ENCODE measurements around the gene LEFTY1.
A peak's percentile ranks its signal among the peaks of the same experiment; 100 is the strongest.
"Not testable (repeated sequence)": the region's sequence is repeated elsewhere in the genome, so short reads cannot be mapped to it uniquely, and the experiment has no call there.

Gene LEFTY1

GRCh38 chr1:225889743-225890142, 797 bp upstream of the LEFTY1 start:
- DNase-seq (ENCODE audit: low read depth in 2 of 3, low spot score in 1 of 3) = no peak

- DNase-seq (ENCODE audit: low read depth in 2 of 3, low spot score in 1 of 3) = no peak
Observed at GRCh38 chr1:225888289-225888897, 553 bp downstream of the LEFTY1 start.

- DNase-seq (ENCODE audit: low read depth in 2 of 3, low spot score in 1 of 3) = not testable (repeated sequence)
Observed at GRCh38 chr1:225887554-225888288, 1.2 kb downstream of the LEFTY1 start.

GRCh38 chr1:225887030-225887314, 2.0 kb downstream of the LEFTY1 start:
- DNase-seq (ENCODE audit: low read depth in 2 of 3, low spot score in 1 of 3) = no peak

GRCh38 chr1:225886159-225887029, 2.6 kb downstream of the LEFTY1 start:
- DNase-seq (ENCODE audit: low read depth in 2 of 3, low spot score in 1 of 3) = no peak

GRCh38 chr1:225885336-225885735, 3.6 kb downstream of the LEFTY1 start:
- no peak for DNase-seq (ENCODE audit: low read depth in 2 of 3, low spot score in 1 of 3)

- no peak for DNase-seq (ENCODE audit: low read depth in 2 of 3, low spot score in 1 of 3)
Observed at GRCh38 chr1:225883616-225884265, 5.2 kb downstream of the LEFTY1 start.

GRCh38 chr1:225882694-225883615, 6.0 kb downstream of the LEFTY1 start:
- DNase-seq (ENCODE audit: low read depth in 2 of 3, low spot score in 1 of 3) = peak in 1 of 3 donors; percentile 31

- DNase-seq (ENCODE audit: low read depth in 2 of 3, low spot score in 1 of 3) = peak; percentile 74 to 80 (median 75)
Observed at GRCh38 chr1:225881959-225882693, 6.8 kb downstream of the LEFTY1 start, which contains the start of gene TMEM63A. Gene TMEM63A, minus strand, starts transcription at chr1:225882380. Its CDS starts 4,800 bp downstream, at chr1:225877580.

- peak in 2 of 3 donors; percentile 21 to 36 for DNase-seq (ENCODE audit: low read depth in 2 of 3, low spot score in 1 of 3)
Observed at GRCh38 chr1:225881081-225881958, 7.6 kb downstream of the LEFTY1 start.

- no peak for DNase-seq (ENCODE audit: low read depth in 2 of 3, low spot score in 1 of 3)
Observed at GRCh38 chr1:225880636-225881035, 8.3 kb downstream of the LEFTY1 start.

GRCh38 chr1:225880222-225880588, 8.7 kb downstream of the LEFTY1 start:
- DNase-seq (ENCODE audit: low read depth in 2 of 3, low spot score in 1 of 3) = no peak

GRCh38 chr1:225879521-225880221, 9.3 kb downstream of the LEFTY1 start:
- DNase-seq (ENCODE audit: low read depth in 2 of 3, low spot score in 1 of 3) = no peak

- no peak for DNase-seq (ENCODE audit: low read depth in 2 of 3, low spot score in 1 of 3)
Observed at GRCh38 chr1:225878282-225878681, 10.7 kb downstream of the LEFTY1 start.

- DNase-seq (ENCODE audit: low read depth in 2 of 3, low spot score in 1 of 3) = no peak
Observed at GRCh38 chr1:225877580-225877979, 11.4 kb downstream of the LEFTY1 start.

GRCh38 chr1:225876900-225877510, 11.9 kb downstream of the LEFTY1 start:
- no peak for DNase-seq (ENCODE audit: low read depth in 2 of 3, low spot score in 1 of 3)

- DNase-seq (ENCODE audit: low read depth in 2 of 3, low spot score in 1 of 3) = no peak
Observed at GRCh38 chr1:225875044-225875815, 13.7 kb downstream of the LEFTY1 start.
